ENCODE results near the gene SLC38A3. TPM values are rescaled to one million over a fixed set of nuclear protein-coding genes. Genes with fewer than 3 reads are reported as not detected.

Gene SLC38A3
- total RNA-seq (10 to 100 TPM in 1 of 9 donors, under 1 TPM in 6, not detected in 2; 0.07 to 48.8 (median 0.61) TPM), polyA plus RNA-seq (under 1 TPM; 0.05 to 0.30 (median 0.08) TPM)
- long read RNA-seq, donor 1 = 0 reads
- long read RNA-seq, donor 2, partial matches to known transcripts = 0 of 1 reads
- long read RNA-seq, donor 2, other reads (novel, unspliced or antisense) = 0 of 1 reads
- long read RNA-seq, donor 3 = 0 reads
- long read RNA-seq, donor 4 = 0 reads
- long read RNA-seq, donor 5 = 0 reads
- long read RNA-seq, donor 6 = 0 reads
- long read RNA-seq, donor 7 = 0 reads
- long read RNA-seq, donor 8, partial matches to known transcripts = 0 of 5 reads
- long read RNA-seq, donor 8, other reads (novel, unspliced or antisense) = 0 of 5 reads
- long read RNA-seq, donor 9 = 0 reads
- long read RNA-seq, donor 10, partial matches to known transcripts = 0 of 2 reads
- long read RNA-seq, donor 10, other reads (novel, unspliced or antisense) = 0 of 2 reads

DNA sequence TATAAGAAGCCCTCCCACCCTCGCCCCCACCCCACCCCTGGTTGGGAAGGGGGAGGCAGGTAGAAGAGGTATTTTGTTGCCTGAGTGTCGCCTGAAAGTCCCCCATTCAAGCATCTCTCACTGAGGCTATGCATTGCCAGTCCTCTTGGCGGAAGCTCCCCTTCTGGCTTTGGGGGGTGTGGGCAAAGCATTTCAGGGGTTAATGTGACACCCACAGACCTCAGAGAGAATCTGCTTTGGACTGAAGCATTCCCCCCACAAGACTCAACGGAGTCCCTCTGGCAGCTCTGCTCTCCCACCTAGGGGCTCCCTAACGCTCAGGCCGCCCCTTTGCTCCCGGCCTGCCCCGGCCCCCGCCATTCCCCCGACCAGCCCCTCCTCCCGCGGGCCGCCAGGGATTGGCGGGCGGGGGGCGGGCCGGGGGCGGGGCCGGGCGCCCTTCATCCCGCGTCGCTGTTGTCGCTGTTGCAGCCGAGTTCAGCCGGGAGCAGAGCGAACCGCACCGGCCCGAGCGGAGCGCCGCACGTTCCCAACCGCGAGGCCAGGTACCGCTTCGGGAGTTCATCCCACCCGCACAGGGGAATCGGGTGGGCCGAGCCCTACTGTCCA, at the start of gene SLC38A3:
TSS of gene SLC38A3 (plus strand) at position 468 of the 609 bp plus-strand sequence. CDS start 8,929 bp downstream, outside the sequence.
- 0 to 59% (median 8%) methylated on average over 2 to 41 of the region's 41 CpGs for WGBS, 4 donors
- H3K27me3 ChIP-seq = peaks cover 25% of the 10 kb centered on the region
- TF ChIP-seq POLR2A (IDR thresholded peaks at IDR 0.05) = no peak
- TF ChIP-seq, protein P1, sequence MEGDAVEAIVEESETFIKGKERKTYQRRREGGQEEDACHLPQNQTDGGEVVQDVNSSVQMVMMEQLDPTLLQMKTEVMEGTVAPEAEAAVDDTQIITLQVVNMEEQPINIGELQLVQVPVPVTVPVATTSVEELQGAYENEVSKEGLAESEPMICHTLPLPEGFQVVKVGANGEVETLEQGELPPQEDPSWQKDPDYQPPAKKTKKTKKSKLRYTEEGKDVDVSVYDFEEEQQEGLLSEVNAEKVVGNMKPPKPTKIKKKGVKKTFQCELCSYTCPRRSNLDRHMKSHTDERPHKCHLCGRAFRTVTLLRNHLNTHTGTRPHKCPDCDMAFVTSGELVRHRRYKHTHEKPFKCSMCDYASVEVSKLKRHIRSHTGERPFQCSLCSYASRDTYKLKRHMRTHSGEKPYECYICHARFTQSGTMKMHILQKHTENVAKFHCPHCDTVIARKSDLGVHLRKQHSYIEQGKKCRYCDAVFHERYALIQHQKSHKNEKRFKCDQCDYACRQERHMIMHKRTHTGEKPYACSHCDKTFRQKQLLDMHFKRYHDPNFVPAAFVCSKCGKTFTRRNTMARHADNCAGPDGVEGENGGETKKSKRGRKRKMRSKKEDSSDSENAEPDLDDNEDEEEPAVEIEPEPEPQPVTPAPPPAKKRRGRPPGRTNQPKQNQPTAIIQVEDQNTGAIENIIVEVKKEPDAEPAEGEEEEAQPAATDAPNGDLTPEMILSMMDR (IDR thresholded peaks at IDR 0.05) = no peak
- H3K36me3 ChIP-seq (replicated peaks in 1 of 2) = no peaks in the 10 kb centered on the region
- DNase-seq = peak in 1 of 7 donors; percentile 19
- intact Hi-C loops (cut with DNase I) = no loop called here
- H3K4me3 ChIP-seq = peak within 1 kb of the TSS in 1 of 4 donors; percentile 32
- H3K4me1 ChIP-seq (replicated peaks in 1 of 2) = peaks cover 0 to 10% of the 10 kb centered on the region in 2 donors
- H3K27ac ChIP-seq = no peak within 1 kb of the TSS
- H3K9me3 ChIP-seq (replicated peaks in 1 of 3) = no peaks in the 10 kb centered on the region

DNA sequence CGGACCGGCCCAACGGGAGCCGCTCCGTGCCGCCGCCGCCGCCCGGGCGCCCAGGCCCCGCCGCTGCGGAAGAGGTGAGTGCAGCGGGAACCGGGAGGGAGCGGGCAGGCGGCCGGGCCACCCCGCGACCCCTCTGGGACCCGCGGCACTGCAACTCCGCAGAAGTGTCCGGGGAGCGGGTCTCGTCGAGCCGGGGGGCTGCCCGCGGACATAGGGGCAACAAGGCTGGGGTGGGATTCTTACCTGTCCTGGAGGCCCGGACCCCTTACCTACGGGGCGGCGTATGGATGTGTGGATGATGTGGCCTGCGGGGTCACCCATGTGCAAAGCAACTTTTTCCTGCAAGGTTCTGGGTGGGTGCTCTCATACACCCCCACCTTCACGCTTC, 49.6 kb upstream of the SLC38A3 start:
- TF ChIP-seq, protein P1 (IDR thresholded peaks at IDR 0.05) = no peak
- intact Hi-C loops (cut with DNase I) = no loop called here
- 3 to 5% (median 5%) methylated on average over 8 to 37 of the region's 37 CpGs for WGBS, 4 donors
- Histone ChIP-seq H3K9me3 (replicated peaks in 1 of 3) (no peaks in the 10 kb centered on the region), H3K27ac (peak overlapping the region in 1 of 5 donors; percentile 49), H3K4me1 (replicated peaks in 1 of 2) (peaks cover 4 to 12% of the 10 kb centered on the region in 2 donors), H3K4me3 (peak overlapping the region in 1 of 4 donors; percentile 82), H3K36me3 (replicated peaks in 1 of 2) (no peaks in the 10 kb centered on the region), H3K27me3 (no peaks in the 10 kb centered on the region)
- DNase-seq = no peak

DNA sequence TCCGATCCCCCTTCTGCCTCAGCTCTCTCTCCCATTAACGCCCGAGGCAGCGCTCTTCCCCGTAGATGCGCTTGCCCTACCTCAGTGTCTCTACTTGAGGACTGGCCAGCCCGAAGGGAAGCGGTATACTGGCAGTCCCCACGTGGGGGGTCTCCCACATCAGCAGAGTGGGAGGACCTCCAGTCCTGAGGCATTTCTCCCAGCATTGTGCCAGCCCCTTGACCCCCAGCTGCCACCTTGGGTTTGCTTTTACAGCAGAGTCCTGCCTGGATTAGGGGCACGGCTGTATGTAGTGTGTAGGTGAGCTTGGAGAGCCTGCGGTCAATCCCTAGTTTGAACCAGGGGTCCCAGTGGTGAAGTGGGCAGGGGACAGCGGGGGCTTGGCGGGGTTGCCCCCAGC, 49.2 kb upstream of the SLC38A3 start:
- Histone ChIP-seq H3K9me3 (replicated peaks in 1 of 3) (no peaks in the 10 kb centered on the region), H3K4me3 (peak overlapping the region in 1 of 4 donors; percentile 21), H3K36me3 (replicated peaks in 1 of 2) (no peaks in the 10 kb centered on the region), H3K27ac (no peak overlapping the region), H3K4me1 (replicated peaks in 1 of 2) (peaks cover 4 to 12% of the 10 kb centered on the region in 2 donors), H3K27me3 (no peaks in the 10 kb centered on the region)
- 55 to 65% (median 59%) methylated on average over 5 to 13 of the region's 13 CpGs for WGBS, 4 donors
- no peak for DNase-seq
- intact Hi-C loops (cut with DNase I) = no loop called here
- no peak for TF ChIP-seq POLR2A (IDR thresholded peaks at IDR 0.05)
- TF ChIP-seq, protein P1 (IDR thresholded peaks at IDR 0.05) = no peak
